GM12878 (cell line): Measurements from ENCODE around the gene NAV2. TPM values are rescaled to one million over a fixed set of nuclear protein-coding genes. Genes with fewer than 3 reads are reported as not detected.

Source experiments
- ATAC-seq: fragments of 200-7000 bp; cut with Tn5 transposase; 3 replicates; pipeline ENCODE4 v1.9.1; 2020; ENCODE audit warnings: mild to moderate bottlenecking, moderate library complexity
- BruUV-seq: library from RNA; stranded (reverse); fragments of 400-500 nt; replicated peaks from 2 replicates; lab custom pipeline; 2021; lab: Mats Ljungman, UMichigan
- CTCF ChIA-PET: fragments of 300-600 bp; sonication (Branson Sonifier 250); formaldehyde crosslinking; extraction: SDS; loops from one replicate; lab custom pipeline; 2021; ENCODE audit warnings: inconsistent platforms; lab: Yijun Ruan, JAX
- POLR2A ChIA-PET: fragments of 350-600 bp; formaldehyde crosslinking; extraction: SDS; loops from one replicate; lab custom pipeline; 2021; ENCODE audit warnings: inconsistent platforms; lab: Charles Lee
- RAD21 ChIA-PET: fragments of 300-600 bp; sonication (Branson Sonifier 250); formaldehyde crosslinking; loops from one replicate; lab custom pipeline; 2023; ENCODE audit warnings: antibody characterized with exemption; ENCODE audit not compliant: unreplicated experiment; lab: Charles Lee
- SMC1A ChIA-PET: fragments of 300-600 bp; sonication (Branson Sonifier 250); formaldehyde crosslinking; loops from one replicate; lab custom pipeline; 2023; ENCODE audit not compliant: unreplicated experiment, uncharacterized antibody; lab: Charles Lee
- DNase-seq: peaks from one replicate; pipeline ENCODE4 v3.0.0-alpha.2; 2011; ENCODE audit warnings: low read depth, low spot score
- FAIRE-seq: peaks from 3 replicates; lab custom pipeline; 2011; peaks lifted over from hg19 to GRCh38; lab: Jason Lieb, UNC
- H2AFZ ChIP-seq: 2 replicates; pipeline ENCODE4 v1.6.0; 2011; ENCODE audit warnings: low read depth, low read length, control low read depth; ENCODE audit not compliant: control insufficient read depth
- H3K27ac ChIP-seq: 2 replicates; pipeline ENCODE4 v1.5.1; 2011; ENCODE audit warnings: control low read depth; ENCODE audit not compliant: control insufficient read depth, insufficient read depth
- H3K27me3 ChIP-seq, 2 experiments: replicated peaks in 1 of 2; 2 replicates each; pipeline versions ENCODE4 v1.6.0 to v1.6.1; 2011; ENCODE audit warnings: low read length in 1 of 2; ENCODE audit not compliant: control insufficient read depth in 2 of 2, insufficient read depth in 2 of 2
- H3K36me3 ChIP-seq, 2 experiments: 2 replicates each; pipeline ENCODE4 v1.5.1; 2011; ENCODE audit warnings: low read length in 1 of 2; ENCODE audit not compliant: control insufficient read depth in 2 of 2, insufficient read depth in 2 of 2
- H3K4me1 ChIP-seq: 2 replicates; pipeline ENCODE4 v1.6.1; 2011; ENCODE audit warnings: mild to moderate bottlenecking, low read length, moderate library complexity, mixed read lengths; ENCODE audit not compliant: control insufficient read depth, insufficient read depth
- H3K4me2 ChIP-seq: 2 replicates; pipeline ENCODE4 v1.6.0; 2011; ENCODE audit warnings: control low read depth; ENCODE audit not compliant: control insufficient read depth, insufficient read depth
- H3K4me3 ChIP-seq: fragments of 200-600 bp; sonication (generic); 2 replicates; pipeline ENCODE4 v1.5.1; 2016
- H3K79me2 ChIP-seq: 2 replicates; pipeline ENCODE4 v1.6.0; 2011; ENCODE audit warnings: low read length; ENCODE audit not compliant: control insufficient read depth, insufficient read depth
- H3K9ac ChIP-seq: 2 replicates; pipeline ENCODE4 v1.8.0; 2011; ENCODE audit warnings: low read length, control low read depth, mixed read lengths; ENCODE audit not compliant: control insufficient read depth, insufficient read depth
- H3K9me3 ChIP-seq: replicated peaks from 3 replicates; pipeline ENCODE4 v1.5.1; 2011; ENCODE audit warnings: mild to moderate bottlenecking, low read length; ENCODE audit not compliant: control insufficient read depth, insufficient read depth
- H4K20me1 ChIP-seq: 2 replicates; pipeline ENCODE4 v1.6.0; 2011; ENCODE audit not compliant: control insufficient read depth, insufficient read depth
- BACH1 ChIP-seq: fragments of 450-650 bp; IDR thresholded peaks from 2 replicates; pipeline ENCODE4 v1.6.1; 2017; ENCODE audit warnings: mild to moderate bottlenecking, borderline replicate concordance
- JUNB ChIP-seq: IDR thresholded peaks from 2 replicates; pipeline ENCODE4 v1.6.1; 2016; ENCODE audit warnings: antibody characterized with exemption, mild to moderate bottlenecking
- KDM1A ChIP-seq: fragments of 200-600 bp; sonication (generic); IDR thresholded peaks from 2 replicates; pipeline ENCODE4 v1.6.1; 2016; ENCODE audit warnings: borderline replicate concordance
- KLF5 ChIP-seq: fragments of 450-650 bp; IDR thresholded peaks from 2 replicates; pipeline ENCODE4 v1.6.1; 2014; ENCODE audit warnings: mild to moderate bottlenecking; ENCODE audit not compliant: partially characterized antibody
- NFIC ChIP-seq: IDR thresholded peaks from 2 replicates; pipeline ENCODE4 v1.6.1; 2012; ENCODE audit warnings: low read depth, mild to moderate bottlenecking, inconsistent platforms, low read length, moderate library complexity
- NR2F1 ChIP-seq: fragments of 450-650 bp; conservative IDR thresholded peaks from 2 replicates; pipeline ENCODE4 v1.6.1; 2017; ENCODE audit warnings: mild to moderate bottlenecking
- PAX5 ChIP-seq: IDR thresholded peaks from 2 replicates; pipeline ENCODE4 v1.6.1; 2011; ENCODE audit warnings: low read depth, low read length, borderline replicate concordance
- RBBP5 ChIP-seq: fragments of 200-600 bp; sonication (generic); conservative IDR thresholded peaks from 2 replicates; pipeline ENCODE4 v1.6.1; 2016
- SMAD1 ChIP-seq: fragments of 450-650 bp; IDR thresholded peaks from 2 replicates; pipeline ENCODE4 v1.6.1; 2018; ENCODE audit warnings: mild to moderate bottlenecking, low read depth; ENCODE audit not compliant: partially characterized antibody
- SUZ12 ChIP-seq: fragments of 200-600 bp; sonication (generic); IDR thresholded peaks from one replicate; pipeline ENCODE4 v1.6.1; 2018; ENCODE audit warnings: antibody characterized with exemption, mild to moderate bottlenecking; ENCODE audit not compliant: unreplicated experiment
- WRNIP1 ChIP-seq: IDR thresholded peaks from 2 replicates; pipeline ENCODE4 v1.6.1; 2011; ENCODE audit warnings: low read depth, low read length, improper control_type of control experiment, borderline replicate concordance
- ZNF207 ChIP-seq: fragments of 450-650 bp; IDR thresholded peaks from 2 replicates; pipeline ENCODE4 v1.6.1; 2014; ENCODE audit warnings: antibody characterized with exemption, mild to moderate bottlenecking, borderline replicate concordance
- WGBS: methylation state at CpG from one replicate; pipeline ENCODE4 v1.1.6; 2016; ENCODE audit warnings: low lambda C conversion rate; ENCODE audit not compliant: insufficient replicate concordance, insufficient coverage; ENCODE audit errors: missing lambda C conversion rate; 5-methylcytosine and 5-hydroxymethylcytosine counted together
- in situ Hi-C: fragments of 300-500 bp; cut with MboI; formaldehyde crosslinking; loops from 9 replicates; pipeline ENCODE4 v1.14.3; 2018; ENCODE audit warnings: mixed read lengths
- intact Hi-C: fragments of 100-400 bp; cut with micrococcal nuclease; formaldehyde crosslinking; loops from one replicate; pipeline ENCODE4 v1.14.2; 2022; ENCODE audit not compliant: unreplicated experiment
- polyA plus RNA-seq, 11 experiments: library from polyadenylated mRNA; depleted of rRNA in 4 of 11; unstranded in 6 of 11; stranded (reverse) in 5 of 11; fragments of >200 nt; fragmentation: Nextera tagmentation in 4 of 11; fragmentation: Illumina TruSeq in 1 of 11; extraction: Ambion mirVana in 4 of 11; extraction: Trizol in 1 of 11; gene quantifications; 1 replicate in 1 of 11; 2 replicates in 10 of 11; pipeline versions ENCODE4 v1.2.1 to v1.2.3, GENCODE V29; 2011 to 2016; ENCODE audit warnings: inconsistent platforms in 2 of 11, missing spikeins in 2 of 11, low read depth in 1 of 11
- total RNA-seq, 4 experiments: library from RNA; depleted of rRNA in 3 of 4; stranded (reverse); fragments of >200 nt in 3 of 4; fragmentation: Illumina TruSeq in 1 of 4; extraction: Trizol in 1 of 4; gene quantifications; 2 replicates each; pipeline versions ENCODE4 v1.2.1 to v1.2.3, GENCODE V29; 2013 to 2021

Gene NAV2
- total and polyA plus RNA-seq, 10 of the 15 experiments (the other 5 are each of a cell fraction or from before 2014, with no cell fraction given), result 0.35 to 6.1 (median 1.1) TPM

DNA sequence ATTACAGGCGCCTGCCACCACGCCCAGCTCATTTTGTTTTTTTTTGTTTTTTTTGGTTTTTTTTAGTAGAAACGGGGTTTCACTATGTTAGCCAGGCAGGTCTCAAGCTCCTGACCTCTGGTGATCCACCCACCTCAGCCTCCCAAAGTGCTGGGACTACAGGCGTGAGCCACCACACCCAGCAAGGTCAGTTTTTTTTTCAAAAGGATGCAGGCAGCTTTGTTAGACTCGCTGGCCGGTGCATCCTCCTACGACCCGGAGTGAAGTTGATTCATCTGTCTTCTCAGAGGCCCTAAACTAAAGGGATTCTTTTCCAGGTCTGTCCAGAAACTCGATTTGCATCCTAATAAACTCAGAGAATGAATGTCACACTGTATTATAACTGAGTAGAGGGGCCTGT, 265.3 kb downstream of the NAV2 start:
- FAIRE-seq (no peak), ATAC-seq (no peak), DNase-seq (no peak)
- ChIA-PET RAD21 (no interaction called here), POLR2A (interaction anchor here (0.6 kb wide), 1 partner anchor 56 kb away, joined by 3 read pairs; no protein-coding TSS in a partner anchor), SMC1A (no interaction called here), CTCF (interaction anchor here (0.6 kb wide), 1 partner anchor 10 kb away, joined by 3 read pairs; no protein-coding TSS in a partner anchor)
- no peaks in the 10 kb centered on the region for H4K20me1 ChIP-seq
- no peak overlapping the region for H3K4me2 ChIP-seq
- no peak overlapping the region for H2AFZ ChIP-seq
- H3K9me3 ChIP-seq, result no peaks in the 10 kb centered on the region
- in situ Hi-C loops, result no loop called here
- 94% methylated on average over 9 of the region's 9 CpGs for WGBS
- H3K9ac ChIP-seq, result no peak overlapping the region
- intact Hi-C loops, result no loop called here
- H3K79me2 ChIP-seq, result no peaks in the 10 kb centered on the region
- no TSS peak for BruUV-seq
- H3K36me3 ChIP-seq, result no peaks in the 10 kb centered on the region
- no peak overlapping the region for H3K27ac ChIP-seq
- no peak overlapping the region for H3K4me3 ChIP-seq
- no peaks in the 10 kb centered on the region for H3K27me3 ChIP-seq
- H3K4me1 ChIP-seq, result peaks cover 12% of the 10 kb centered on the region
- no peak for TF ChIP-seq PAX5
- no peak for TF ChIP-seq KDM1A
- no peak for TF ChIP-seq NR2F1
- TF ChIP-seq NFIC, result no peak
- TF ChIP-seq RBBP5, result no peak
- no peak for TF ChIP-seq SUZ12
- TF ChIP-seq ZNF207, result no peak
- TF ChIP-seq SMAD1, result no peak
- TF ChIP-seq KLF5, result no peak
- no peak for TF ChIP-seq BACH1
- no peak for TF ChIP-seq JUNB
- no peak for TF ChIP-seq WRNIP1
